GM19467 (cell line): ENCODE data around the gene ADAMTSL5.

Experiments used
- ATAC-seq: cut with Tn5 transposase; IDR thresholded peaks from one replicate; pipeline ENCODE4 v1.9.1; 2021; ENCODE audit warnings: mild to moderate bottlenecking, moderate library complexity; ENCODE audit not compliant: unreplicated experiment

The ADAMTSL5 gene

DNA sequence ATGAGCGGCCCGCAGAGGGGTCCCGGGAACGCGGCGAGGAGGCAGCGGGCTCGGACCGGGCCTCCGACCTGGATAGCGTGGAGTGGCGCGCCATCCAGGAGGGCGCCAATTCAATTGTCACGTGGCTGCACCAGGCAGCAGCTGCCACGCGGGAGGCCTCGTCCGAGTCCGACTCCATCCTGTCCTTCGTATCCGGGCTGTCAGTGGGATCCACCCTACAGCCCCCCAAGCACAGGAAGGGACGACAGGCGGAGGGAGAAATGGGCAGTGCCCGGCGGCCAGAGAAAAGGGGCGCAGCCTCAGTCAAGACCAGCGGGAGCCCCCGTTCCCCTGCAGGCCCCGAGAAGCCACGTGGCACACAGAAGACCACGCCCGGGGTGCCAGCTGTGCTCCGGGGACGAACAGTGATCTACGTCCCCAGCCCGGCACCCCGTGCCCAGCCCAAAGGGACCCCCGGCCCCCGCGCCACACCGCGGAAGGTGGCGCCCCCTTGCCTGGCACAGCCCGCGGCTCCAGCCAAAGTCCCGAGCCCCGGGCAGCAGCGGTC is 44.5 kb downstream of the ADAMTSL5 start:
- ATAC-seq, result no peak

DNA sequence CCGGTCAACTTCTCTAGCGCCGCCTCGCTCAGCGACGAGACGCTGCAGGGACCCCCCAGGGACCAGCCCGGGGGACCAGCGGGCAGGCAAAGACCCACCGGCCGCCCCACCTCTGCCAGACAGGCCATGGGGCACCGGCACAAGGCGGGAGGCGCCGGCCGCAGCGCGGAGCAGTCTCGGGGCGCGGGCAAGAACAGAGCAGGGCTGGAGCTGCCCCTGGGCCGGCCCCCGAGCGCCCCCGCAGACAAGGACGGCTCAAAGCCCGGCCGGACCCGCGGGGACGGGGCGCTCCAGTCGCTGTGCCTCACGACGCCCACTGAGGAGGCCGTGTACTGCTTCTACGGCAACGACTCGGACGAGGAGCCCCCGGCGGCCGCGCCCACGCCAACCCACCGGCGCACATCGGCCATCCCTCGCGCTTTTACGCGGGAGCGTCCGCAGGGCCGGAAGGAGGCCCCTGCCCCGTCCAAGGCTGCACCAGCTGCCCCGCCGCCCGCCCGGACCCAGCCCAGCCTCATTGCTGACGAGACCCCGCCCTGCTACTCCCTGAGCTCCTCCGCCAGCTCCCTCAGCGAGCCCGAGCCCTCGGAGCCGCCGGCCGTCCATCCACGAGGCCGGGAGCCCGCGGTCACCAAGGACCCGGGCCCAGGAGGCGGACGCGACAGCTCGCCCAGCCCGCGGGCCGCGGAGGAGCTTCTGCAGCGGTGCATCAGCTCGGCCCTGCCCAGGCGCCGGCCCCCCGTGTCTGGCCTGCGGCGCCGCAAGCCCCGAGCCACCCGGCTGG is 45.1 kb downstream of the ADAMTSL5 start:
- no peak for ATAC-seq

DNA sequence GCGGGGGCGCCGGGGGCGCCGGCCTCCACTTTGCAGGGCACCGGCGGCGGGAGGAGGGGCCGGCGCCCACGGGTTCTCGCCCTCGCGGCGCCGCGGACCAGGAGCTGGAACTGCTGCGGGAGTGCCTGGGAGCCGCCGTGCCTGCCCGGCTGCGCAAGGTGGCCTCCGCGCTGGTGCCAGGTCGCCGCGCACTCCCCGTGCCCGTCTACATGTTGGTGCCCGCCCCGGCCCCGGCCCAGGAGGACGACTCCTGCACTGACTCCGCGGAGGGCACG is 45.7 kb downstream of the ADAMTSL5 start:
- no peak for ATAC-seq

DNA sequence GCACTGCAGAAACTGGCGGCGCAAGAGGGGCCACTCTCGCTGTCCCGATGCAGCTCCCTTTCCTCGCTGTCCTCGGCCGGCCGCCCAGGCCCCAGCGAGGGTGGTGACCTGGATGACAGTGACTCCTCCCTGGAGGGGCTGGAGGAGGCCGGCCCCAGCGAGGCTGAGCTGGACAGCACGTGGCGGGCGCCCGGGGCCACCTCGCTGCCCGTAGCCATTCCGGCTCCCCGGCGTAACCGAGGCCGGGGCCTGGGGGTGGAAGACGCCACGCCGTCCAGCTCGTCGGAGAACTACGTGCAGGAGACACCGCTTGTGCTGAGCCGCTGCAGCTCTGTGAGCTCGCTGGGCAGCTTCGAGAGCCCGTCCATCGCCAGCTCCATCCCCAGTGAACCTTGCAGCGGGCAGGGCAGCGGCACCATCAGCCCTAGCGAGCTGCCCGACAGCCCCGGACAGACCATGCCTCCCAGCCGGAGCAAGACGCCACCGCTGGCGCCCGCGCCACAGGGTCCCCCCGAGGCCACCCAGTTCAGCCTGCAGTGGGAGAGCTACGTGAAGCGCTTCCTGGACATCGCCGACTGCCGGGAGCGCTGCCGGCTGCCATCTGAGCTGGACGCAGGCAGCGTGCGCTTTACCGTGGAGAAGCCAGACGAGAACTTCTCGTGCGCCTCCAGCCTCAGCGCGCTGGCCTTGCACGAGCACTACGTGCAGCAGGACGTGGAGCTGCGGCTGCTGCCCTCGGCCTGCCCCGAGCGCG is 46.2 kb downstream of the ADAMTSL5 start:
- no peak for ATAC-seq

DNA sequence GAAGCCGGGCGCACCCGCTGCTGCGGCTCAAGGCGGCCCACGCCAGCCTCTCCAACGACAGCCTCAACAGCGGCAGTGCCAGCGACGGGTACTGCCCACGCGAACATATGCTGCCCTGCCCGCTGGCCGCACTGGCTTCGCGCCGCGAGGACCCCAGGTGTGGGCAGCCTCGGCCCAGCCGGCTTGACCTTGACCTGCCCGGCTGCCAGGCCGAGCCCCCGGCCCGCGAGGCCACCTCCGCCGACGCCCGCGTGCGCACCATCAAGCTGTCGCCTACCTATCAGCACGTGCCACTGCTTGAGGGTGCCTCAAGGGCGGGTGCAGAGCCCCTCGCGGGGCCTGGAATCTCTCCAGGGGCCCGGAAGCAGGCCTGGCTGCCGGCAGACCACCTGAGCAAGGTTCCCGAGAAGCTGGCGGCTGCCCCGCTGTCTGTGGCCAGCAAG is 46.8 kb downstream of the ADAMTSL5 start:
- no peak for ATAC-seq

DNA sequence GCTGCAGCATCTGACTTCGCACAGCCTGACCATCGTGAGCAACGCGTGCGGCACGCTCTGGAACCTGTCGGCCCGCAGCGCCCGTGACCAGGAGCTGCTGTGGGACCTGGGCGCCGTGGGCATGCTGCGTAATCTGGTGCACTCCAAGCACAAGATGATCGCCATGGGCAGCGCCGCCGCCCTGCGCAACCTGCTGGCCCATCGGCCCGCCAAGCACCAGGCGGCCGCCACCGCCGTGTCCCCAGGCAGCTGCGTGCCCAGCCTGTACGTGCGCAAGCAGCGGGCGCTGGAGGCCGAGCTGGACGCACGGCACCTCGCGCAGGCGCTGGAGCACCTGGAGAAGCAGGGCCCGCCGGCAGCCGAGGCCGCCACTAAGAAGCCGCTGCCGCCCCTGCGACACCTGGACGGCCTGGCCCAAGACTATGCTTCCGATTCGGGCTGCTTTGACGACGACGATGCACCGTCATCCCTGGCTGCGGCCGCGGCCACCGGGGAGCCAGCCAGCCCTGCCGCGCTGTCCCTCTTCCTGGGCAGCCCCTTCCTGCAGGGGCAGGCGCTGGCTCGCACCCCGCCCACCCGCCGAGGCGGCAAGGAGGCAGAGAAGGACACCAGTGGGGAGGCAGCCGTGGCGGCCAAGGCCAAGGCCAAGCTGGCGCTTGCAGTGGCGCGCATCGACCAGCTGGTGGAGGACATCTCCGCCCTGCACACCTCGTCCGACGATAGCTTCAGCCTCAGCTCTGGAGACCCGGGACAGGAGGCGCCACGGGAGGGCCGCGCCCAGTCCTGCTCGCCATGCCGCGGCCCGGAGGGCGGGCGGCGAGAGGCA is 47.4 kb downstream of the ADAMTSL5 start:
- ATAC-seq, result no peak

DNA sequence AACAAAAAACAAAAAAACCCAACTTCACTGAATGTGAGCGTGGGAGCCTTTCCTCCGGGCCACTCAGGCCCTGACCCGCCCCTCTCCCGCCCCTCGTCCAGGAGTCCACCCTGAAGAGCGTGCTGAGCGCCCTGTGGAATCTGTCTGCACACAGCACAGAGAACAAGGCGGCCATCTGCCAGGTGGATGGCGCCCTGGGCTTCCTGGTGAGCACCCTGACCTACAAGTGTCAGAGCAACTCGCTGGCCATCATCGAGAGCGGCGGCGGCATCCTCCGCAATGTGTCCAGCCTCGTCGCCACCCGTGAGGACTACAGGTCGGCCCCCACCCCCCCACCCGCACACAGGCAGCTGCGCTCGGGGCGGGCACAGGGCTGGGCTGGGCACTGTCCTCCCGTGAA is 51.0 kb downstream of the ADAMTSL5 start:
- ATAC-seq, result no peak

DNA sequence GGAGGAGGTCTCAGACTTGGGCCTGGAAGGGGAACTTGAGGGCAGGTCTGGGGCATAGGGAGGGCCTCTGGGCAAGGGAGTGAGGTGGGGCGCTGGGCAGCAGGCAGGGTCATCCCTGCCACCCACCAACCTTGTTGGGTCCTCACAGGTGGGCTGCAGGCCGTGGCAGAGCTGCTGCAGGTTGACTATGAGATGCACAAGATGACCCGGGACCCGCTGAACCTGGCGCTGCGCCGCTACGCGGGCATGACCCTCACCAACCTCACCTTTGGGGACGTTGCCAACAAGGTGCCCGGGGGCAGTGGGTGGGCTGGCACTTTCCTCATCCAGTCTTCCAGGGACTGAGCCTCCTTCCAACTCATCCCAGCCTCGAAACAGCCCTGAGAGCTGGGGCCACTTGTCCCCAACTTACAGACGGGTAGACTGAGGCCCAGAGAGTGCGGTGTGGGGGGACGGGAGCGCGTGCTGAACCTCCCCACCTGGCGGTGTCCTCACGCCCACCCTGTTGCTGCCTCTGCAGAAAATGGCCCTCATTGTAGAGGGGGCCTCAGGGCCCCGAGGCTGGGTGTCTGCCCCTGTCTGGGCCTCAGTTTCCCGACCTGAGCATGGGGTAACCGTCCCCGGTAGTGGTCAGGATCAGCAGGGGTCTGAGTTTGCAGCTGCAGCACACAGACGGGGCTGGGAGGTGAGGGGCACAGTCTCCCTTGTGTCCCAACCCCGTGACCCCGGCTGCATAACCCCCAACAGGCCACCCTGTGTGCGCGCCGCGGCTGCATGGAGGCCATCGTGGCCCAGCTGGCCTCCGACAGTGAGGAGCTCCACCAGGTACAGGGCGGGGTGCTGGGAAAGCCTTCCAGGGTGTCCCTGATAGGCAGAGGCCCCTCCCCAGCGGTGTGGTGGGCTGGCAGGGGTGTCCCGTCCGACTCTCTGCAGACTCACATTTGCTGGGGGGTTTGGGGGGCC is 52.5 kb downstream of the ADAMTSL5 start:
- ATAC-seq, result no peak

DNA sequence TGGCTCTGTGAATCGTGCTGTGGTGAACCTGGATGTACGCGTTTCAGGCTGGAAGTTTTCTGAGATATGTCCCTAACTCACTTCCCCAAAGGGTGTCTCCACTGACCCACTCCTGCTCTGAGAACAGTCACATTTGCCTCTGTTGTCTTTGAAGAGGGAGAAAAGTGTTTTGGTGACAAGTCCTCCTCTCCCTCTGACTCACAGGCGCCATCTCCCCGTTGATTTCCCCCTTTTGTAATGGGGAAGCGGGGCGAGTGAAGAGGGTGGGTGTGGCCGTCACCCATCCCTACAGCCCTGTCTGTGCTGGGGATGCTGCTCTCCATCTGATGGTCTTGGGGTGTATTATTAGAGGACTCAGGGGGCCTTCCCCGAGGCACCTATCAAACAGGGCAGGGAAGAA is 53.3 kb downstream of the ADAMTSL5 start:
- no peak for ATAC-seq

DNA sequence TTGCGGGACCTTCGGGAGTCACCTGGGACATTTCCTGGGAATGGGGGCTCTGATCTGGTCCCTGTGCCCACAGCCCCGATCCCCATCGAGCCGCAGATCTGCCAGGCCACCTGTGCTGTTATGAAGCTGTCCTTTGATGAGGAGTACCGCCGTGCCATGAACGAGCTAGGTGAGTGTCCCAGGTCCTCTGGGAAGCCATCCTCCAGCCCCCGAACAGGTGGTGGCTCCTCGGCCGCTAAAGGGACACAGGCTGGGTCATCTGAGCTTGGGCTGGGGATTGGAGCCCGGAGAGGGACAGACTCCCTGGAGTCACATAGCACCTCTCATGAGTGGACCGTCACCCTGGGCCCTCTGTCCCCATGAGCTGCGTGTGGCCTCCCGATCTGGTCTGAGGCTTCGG is 54.9 kb downstream of the ADAMTSL5 start:
- no peak for ATAC-seq

DNA sequence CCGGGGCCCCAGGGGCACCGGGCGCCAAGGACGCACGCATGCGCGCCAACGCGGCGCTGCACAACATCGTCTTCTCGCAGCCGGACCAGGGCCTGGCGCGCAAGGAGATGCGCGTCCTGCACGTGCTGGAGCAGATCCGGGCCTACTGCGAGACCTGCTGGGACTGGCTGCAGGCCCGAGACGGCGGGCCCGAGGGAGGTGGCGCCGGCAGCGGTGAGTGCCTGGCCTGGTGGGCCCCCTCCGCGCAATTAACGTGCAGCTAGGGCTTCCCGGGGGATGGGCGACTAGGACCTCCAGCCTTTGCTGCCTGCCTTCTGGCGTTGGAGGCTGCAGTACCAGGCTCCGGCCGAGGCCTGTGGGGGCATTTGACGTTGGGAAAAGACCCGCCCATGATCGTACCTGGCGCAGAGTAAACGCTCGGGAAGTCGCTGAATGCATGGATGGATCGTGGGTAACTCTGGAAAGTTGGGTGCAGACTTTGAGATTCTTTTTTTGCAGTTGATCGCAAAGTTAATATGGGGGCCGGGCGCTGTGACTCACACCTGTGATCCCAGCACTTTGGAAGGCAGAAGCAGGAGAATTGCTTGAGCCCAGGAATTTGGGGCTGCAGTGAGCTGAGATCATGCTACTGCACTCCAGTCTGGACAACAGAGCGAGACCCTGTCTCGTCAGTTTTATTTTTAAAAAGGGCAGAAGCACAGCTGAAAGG is 55.6 kb downstream of the ADAMTSL5 start:
- no peak for ATAC-seq

DNA sequence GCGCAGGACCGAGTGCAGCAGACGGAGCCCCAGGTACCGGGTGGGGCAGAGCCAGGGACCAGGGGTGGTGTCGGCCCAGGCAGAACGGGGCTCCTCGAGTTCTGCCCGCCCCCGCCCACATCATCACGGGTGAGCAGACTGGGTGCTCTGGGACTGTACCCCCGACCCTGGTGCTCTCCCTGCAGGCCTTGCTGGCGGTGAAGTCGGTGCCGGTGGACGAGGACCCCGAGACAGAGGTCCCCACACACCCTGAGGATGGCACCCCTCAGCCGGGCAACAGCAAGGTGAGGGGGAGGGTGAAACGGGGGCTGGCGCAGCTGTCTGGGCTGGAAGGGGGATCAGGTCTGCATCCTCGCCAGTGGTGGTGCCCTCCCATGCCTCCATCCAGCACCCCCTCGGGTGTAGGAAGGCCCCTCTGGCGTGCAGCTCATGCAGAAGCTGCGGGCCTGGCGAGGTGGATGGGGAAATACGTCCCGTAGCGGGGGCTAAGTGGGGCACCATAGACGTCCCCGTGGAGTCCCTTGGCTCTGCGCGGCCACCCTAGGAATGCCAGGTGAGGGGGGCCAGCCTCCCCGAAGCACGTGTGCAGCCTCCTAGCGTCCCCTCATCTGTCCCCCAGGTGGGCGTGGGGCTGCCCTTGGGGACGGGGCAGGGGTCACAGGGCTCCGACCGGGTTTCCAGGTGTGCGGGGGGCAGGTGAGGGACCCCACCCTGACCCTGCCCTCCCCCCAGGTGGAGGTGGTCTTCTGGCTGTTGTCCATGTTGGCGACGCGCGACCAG is 56.5 kb downstream of the ADAMTSL5 start:
- ATAC-seq, result no peak

DNA sequence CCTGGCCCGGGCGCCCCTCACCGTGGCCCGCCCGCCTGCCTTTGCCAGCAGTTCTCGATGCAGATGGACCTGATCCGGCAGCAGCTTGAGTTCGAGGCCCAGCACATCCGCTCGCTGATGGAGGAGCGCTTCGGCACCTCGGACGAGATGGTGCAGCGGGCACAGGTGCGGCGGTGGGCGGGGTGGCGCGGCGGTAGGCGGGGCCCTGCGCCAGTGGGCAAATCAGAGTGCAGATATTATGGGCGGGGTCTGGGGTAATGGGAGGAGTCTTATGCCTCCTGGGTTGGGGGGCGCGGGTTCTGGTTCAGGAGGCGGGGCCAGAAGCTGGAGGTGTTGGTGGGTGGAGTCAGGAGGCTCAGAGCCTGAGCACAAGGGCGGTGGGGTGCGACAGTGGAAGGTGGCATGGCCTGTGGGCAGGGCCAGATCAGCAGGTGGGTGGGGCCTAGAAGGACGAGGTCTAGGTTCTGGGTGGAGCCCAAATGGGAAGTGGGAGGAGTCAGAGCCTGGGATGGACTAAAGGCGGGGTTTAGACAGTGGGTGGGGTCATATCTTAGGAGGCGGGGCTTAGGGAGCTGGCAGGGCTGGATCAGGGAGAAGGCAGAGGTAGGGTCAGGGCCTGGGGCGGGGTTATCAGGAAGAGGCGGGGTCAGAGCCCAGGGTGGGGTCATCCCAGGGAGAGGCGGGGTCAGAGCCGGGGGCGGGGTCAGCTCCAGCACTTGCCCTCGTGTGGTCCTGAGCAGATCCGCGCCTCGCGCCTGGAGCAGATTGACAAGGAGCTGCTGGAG is 57.3 kb downstream of the ADAMTSL5 start:
- no peak for ATAC-seq
